Measurements from ENCODE around the gene TYW5. TPM values are rescaled to one million over a fixed set of nuclear protein-coding genes. Genes with fewer than 3 reads are reported as not detected.

The TYW5 gene
- polyA plus RNA-seq, 1 donor (not counting 4 experiments of a cell fraction or from before 2014, with no cell fraction given): 9.9 TPM

DNA sequence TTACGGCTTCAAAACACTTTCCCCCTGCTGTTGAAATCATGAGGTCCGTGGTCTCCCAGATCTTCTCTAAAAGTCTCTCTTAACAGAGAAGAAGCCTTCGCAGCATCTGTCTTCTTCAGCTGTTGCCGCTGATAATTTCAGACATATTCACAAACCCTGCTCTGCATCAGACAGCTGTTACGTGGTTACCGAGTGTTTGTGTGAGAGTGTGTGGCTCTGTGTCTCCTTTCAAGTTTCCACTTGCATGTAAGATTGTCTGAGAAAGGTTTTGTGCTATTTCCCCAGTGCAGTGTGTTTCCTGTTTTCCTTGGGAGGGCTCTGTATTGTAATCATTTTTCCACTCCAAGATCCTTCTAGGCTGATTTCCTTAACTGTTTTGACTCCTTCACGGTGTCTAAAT, 32.9 kb upstream of the TYW5 start:
- no peak for TF ChIP-seq EZH2 (IDR thresholded peaks at IDR 0.05; ENCODE audit: low read length)
- TF ChIP-seq, protein P1, sequence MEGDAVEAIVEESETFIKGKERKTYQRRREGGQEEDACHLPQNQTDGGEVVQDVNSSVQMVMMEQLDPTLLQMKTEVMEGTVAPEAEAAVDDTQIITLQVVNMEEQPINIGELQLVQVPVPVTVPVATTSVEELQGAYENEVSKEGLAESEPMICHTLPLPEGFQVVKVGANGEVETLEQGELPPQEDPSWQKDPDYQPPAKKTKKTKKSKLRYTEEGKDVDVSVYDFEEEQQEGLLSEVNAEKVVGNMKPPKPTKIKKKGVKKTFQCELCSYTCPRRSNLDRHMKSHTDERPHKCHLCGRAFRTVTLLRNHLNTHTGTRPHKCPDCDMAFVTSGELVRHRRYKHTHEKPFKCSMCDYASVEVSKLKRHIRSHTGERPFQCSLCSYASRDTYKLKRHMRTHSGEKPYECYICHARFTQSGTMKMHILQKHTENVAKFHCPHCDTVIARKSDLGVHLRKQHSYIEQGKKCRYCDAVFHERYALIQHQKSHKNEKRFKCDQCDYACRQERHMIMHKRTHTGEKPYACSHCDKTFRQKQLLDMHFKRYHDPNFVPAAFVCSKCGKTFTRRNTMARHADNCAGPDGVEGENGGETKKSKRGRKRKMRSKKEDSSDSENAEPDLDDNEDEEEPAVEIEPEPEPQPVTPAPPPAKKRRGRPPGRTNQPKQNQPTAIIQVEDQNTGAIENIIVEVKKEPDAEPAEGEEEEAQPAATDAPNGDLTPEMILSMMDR (optimal IDR thresholded peaks at IDR 0.05 in 1 of 3, IDR thresholded peaks at IDR 0.05 in 1 of 3, conservative IDR thresholded peaks at IDR 0.05 in 1 of 3; ENCODE audit: extremely low read depth in 1 of 3, insufficient read depth in 2 of 3, low read length in 3 of 3): no peak
- no peak overlapping the region for H3K9ac ChIP-seq (ENCODE audit: control insufficient read depth, extremely low read depth, insufficient read depth, low read length)
- H3K27me3 ChIP-seq (ENCODE audit: control insufficient read depth, extremely low read depth, insufficient read depth, low read length): no peaks in the 10 kb centered on the region
- H2AFZ ChIP-seq (ENCODE audit: control insufficient read depth, low read length): peak overlapping the region; percentile 57
- H3K4me3 ChIP-seq (ENCODE audit: control insufficient read depth in 2 of 3, extremely low read depth in 1 of 3, insufficient read depth in 2 of 3, low read depth in 1 of 3, low read length in 3 of 3): no peak overlapping the region
- no peaks in the 10 kb centered on the region for H3K9me3 ChIP-seq (ENCODE audit: control insufficient read depth, low read depth, low read length)
- H3K4me1 ChIP-seq (ENCODE audit: control insufficient read depth, extremely low read depth, insufficient read depth, low read length): peaks cover 4% of the 10 kb centered on the region
- H3K9me1 ChIP-seq (ENCODE audit: control insufficient read depth, extremely low read depth, insufficient read depth, low read length): no peaks in the 10 kb centered on the region
- H3K27ac ChIP-seq (ENCODE audit: control insufficient read depth, insufficient read depth, low read length): no peak overlapping the region
- dilution Hi-C loops (cut with MboI; ENCODE audit: extremely low pct_ligation_motif_present, low sequenced_read_pairs): no loop called here
- DNase-seq (ENCODE audit: low read depth, low spot score): no peak
- no peaks in the 10 kb centered on the region for H4K20me1 ChIP-seq (ENCODE audit: control insufficient read depth, extremely low read depth, insufficient read depth, low read length)
- no peaks in the 10 kb centered on the region for H3K79me2 ChIP-seq (ENCODE audit: control insufficient read depth, insufficient read depth, low read length)
- peak; percentile 23 for FAIRE-seq
- H3K36me3 ChIP-seq (ENCODE audit: control insufficient read depth in 2 of 2, extremely low read depth in 1 of 2, insufficient read depth in 2 of 2, low read length in 2 of 2): no peaks in the 10 kb centered on the region
- H3K4me2 ChIP-seq (ENCODE audit: control insufficient read depth, extremely low read depth, insufficient read depth, low read depth, low read length): peak overlapping the region; percentile 19

DNA sequence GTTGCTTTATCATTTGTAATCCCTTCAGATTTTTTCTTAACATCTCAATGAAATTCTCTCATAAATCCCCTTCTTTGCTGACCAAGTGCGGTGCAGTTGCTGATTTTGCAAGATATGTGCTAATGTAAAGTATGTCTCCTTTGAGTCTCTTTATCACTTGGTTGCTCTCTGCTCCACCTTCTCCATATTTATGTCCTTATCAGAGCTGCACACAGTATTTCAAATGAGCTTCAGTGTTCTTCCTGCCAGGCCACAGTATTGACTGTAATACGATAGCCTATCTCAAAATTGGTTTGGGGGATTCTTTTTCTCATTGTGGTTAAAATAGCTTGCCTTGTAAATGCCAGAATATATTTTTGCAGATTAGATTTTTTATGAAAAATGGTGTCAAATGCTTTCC, 32.3 kb upstream of the TYW5 start:
- Histone ChIP-seq H3K27ac (ENCODE audit: control insufficient read depth, insufficient read depth, low read length) (no peak overlapping the region), H3K9me1 (ENCODE audit: control insufficient read depth, extremely low read depth, insufficient read depth, low read length) (no peaks in the 10 kb centered on the region), H3K4me3 (ENCODE audit: control insufficient read depth in 2 of 3, extremely low read depth in 1 of 3, insufficient read depth in 2 of 3, low read depth in 1 of 3, low read length in 3 of 3) (no peak overlapping the region), H3K27me3 (ENCODE audit: control insufficient read depth, extremely low read depth, insufficient read depth, low read length) (no peaks in the 10 kb centered on the region), H2AFZ (ENCODE audit: control insufficient read depth, low read length) (no peak overlapping the region), H3K9ac (ENCODE audit: control insufficient read depth, extremely low read depth, insufficient read depth, low read length) (no peak overlapping the region), H3K79me2 (ENCODE audit: control insufficient read depth, insufficient read depth, low read length) (no peaks in the 10 kb centered on the region), H3K4me1 (ENCODE audit: control insufficient read depth, extremely low read depth, insufficient read depth, low read length) (peaks cover 4% of the 10 kb centered on the region), H4K20me1 (ENCODE audit: control insufficient read depth, extremely low read depth, insufficient read depth, low read length) (no peaks in the 10 kb centered on the region), H3K9me3 (ENCODE audit: control insufficient read depth, low read depth, low read length) (no peaks in the 10 kb centered on the region), H3K4me2 (ENCODE audit: control insufficient read depth, extremely low read depth, insufficient read depth, low read depth, low read length) (no peak overlapping the region), H3K36me3 (ENCODE audit: control insufficient read depth in 2 of 2, extremely low read depth in 1 of 2, insufficient read depth in 2 of 2, low read length in 2 of 2) (no peaks in the 10 kb centered on the region)
- no peak for DNase-seq (ENCODE audit: low read depth, low spot score)
- dilution Hi-C loops (cut with MboI; ENCODE audit: extremely low pct_ligation_motif_present, low sequenced_read_pairs): no loop called here
- no peak for FAIRE-seq
- no peak for TF ChIP-seq EZH2 (IDR thresholded peaks at IDR 0.05; ENCODE audit: low read length)
- TF ChIP-seq, protein P1 (optimal IDR thresholded peaks at IDR 0.05 in 1 of 3, IDR thresholded peaks at IDR 0.05 in 1 of 3, conservative IDR thresholded peaks at IDR 0.05 in 1 of 3; ENCODE audit: extremely low read depth in 1 of 3, insufficient read depth in 2 of 3, low read length in 3 of 3): no peak

Data from keratinocyte (primary cell).